ENCODE measurements around the gene FKBP10.

- TF ChIP-seq CTCF (IDR thresholded peaks at IDR 0.05) (no peak), EP300 (IDR thresholded peaks at IDR 0.05; ENCODE audit: borderline replicate concordance in 1 of 2, low read depth in 1 of 2, low read length in 1 of 2) (no peak), EZH2phosphoT487 (IDR thresholded peaks at IDR 0.05; ENCODE audit: borderline replicate concordance, low read depth) (no peak), POLR2AphosphoS5 (IDR thresholded peaks at IDR 0.05; ENCODE audit: low read depth, low read length) (no peak), TAF1 (IDR thresholded peaks at IDR 0.05; ENCODE audit: borderline replicate concordance, low read depth, low read length) (no peak), CHD2 (IDR thresholded peaks at IDR 0.05; ENCODE audit: low read length, partially characterized antibody) (no peak), RFX5 (IDR thresholded peaks at IDR 0.05; ENCODE audit: low read length) (no peak)
- TF ChIP-seq, protein P1, sequence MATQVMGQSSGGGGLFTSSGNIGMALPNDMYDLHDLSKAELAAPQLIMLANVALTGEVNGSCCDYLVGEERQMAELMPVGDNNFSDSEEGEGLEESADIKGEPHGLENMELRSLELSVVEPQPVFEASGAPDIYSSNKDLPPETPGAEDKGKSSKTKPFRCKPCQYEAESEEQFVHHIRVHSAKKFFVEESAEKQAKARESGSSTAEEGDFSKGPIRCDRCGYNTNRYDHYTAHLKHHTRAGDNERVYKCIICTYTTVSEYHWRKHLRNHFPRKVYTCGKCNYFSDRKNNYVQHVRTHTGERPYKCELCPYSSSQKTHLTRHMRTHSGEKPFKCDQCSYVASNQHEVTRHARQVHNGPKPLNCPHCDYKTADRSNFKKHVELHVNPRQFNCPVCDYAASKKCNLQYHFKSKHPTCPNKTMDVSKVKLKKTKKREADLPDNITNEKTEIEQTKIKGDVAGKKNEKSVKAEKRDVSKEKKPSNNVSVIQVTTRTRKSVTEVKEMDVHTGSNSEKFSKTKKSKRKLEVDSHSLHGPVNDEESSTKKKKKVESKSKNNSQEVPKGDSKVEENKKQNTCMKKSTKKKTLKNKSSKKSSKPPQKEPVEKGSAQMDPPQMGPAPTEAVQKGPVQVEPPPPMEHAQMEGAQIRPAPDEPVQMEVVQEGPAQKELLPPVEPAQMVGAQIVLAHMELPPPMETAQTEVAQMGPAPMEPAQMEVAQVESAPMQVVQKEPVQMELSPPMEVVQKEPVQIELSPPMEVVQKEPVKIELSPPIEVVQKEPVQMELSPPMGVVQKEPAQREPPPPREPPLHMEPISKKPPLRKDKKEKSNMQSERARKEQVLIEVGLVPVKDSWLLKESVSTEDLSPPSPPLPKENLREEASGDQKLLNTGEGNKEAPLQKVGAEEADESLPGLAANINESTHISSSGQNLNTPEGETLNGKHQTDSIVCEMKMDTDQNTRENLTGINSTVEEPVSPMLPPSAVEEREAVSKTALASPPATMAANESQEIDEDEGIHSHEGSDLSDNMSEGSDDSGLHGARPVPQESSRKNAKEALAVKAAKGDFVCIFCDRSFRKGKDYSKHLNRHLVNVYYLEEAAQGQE (IDR thresholded peaks at IDR 0.05; ENCODE audit: low read depth, low read length) = no peak
- TF ChIP-seq, protein P2, sequence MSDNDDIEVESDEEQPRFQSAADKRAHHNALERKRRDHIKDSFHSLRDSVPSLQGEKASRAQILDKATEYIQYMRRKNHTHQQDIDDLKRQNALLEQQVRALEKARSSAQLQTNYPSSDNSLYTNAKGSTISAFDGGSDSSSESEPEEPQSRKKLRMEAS (IDR thresholded peaks at IDR 0.05; ENCODE audit: low read depth) = no peak
Observed at GRCh38 chr17:41799366-41799765, 13.4 kb upstream of the FKBP10 start.
